Measurements from ENCODE around the gene ASCC3.

ASCC3 gene

DNA sequence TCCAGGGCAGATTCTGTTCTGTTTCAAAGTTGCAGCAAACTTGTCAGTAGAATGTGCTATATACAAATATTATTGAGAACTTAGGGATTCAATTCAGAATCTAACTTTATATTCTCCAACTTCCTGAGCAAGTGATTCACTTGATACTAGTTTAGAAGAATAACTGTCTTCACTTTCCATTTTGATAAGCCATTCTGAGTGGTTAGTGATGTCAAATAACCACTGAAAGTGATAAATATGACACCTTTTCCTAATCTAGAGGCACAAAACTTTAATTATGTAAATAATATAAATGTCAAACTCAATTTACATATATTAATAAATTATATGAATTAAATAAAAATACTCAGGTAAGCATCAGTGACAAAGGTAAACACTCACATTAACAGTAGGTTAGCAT is 395.9 kb downstream of the ASCC3 start:
- no peak for DNase-seq

DNA sequence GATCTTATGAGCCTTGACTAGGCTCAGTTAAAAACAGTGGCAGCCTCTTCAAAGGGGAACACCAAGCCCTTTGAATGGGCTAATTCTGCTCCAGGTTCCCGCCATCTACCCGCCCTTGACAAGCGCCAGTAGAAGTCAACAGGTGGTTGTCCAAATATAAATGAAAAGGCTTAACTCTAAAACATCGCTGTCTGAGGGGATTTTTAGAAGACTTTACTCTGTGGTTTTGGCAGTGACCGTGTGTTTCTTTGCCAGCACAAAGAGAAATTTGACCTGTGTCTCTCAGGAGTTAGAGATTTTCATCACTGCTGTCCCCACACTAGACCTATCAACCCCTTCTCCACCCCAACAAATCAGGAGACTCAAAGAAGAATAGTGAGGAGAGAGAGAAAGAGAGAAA is 396.7 kb downstream of the ASCC3 start:
- DNase-seq: no peak

DNA sequence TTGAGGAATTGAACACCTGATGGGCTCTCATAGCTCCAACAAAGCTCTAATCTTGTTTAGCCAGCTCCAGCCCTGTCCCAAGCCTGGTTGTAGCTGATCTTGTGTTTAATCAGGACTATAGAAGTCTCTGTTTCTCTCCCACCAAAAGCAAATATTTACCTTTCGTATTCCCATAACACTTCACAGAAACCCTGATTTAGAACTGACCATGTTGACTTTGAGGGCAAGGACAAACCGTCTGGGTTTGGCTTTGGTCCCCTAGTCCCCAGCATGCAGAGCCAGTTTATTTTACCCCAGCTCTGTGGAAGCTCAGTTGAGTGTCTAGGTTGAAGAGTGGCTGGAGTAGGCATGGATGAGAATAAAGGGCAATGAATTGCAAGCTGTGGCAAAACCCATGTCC is 398.4 kb downstream of the ASCC3 start:
- DNase-seq: no peak

DNA sequence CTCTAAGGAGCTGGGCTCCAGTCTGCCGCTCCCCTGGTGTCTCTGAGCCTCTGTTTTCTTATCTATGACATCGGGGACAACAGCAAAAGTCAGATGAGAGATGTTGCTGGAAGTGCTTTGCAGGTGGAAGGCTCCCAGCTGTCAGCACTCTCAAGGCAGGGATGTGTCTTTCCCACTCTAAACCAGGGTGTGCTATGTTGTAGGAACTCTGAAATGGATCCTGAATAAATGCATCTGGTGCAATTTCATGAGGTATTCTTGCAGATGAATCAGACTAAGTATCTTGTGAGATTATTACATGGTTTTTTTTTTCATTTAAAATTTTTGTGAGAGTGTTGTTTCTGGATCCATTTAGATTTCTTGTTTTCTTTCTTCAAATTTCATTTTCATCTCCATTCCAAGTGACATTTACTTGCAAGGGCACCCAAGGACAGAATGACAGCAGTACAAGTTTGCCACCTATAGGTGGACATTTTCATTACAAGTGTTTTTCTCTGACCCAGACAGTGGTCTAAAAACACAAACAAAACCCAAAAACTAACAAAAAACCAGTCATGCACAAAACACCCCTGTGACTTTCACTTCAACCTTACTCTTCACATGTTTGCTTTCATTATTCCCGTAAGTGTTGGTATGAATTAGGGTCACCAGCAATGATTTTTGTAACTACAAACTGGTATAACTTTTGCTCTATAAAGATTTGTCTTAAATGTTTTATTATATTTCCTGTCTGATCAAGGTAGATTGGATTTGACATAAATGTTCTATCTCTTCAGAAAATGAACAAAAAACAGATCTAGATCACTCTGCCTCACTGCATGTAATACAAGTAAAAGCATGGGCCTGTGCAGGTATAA is 401.7 kb downstream of the ASCC3 start:
- DNase-seq: no peak

DNA sequence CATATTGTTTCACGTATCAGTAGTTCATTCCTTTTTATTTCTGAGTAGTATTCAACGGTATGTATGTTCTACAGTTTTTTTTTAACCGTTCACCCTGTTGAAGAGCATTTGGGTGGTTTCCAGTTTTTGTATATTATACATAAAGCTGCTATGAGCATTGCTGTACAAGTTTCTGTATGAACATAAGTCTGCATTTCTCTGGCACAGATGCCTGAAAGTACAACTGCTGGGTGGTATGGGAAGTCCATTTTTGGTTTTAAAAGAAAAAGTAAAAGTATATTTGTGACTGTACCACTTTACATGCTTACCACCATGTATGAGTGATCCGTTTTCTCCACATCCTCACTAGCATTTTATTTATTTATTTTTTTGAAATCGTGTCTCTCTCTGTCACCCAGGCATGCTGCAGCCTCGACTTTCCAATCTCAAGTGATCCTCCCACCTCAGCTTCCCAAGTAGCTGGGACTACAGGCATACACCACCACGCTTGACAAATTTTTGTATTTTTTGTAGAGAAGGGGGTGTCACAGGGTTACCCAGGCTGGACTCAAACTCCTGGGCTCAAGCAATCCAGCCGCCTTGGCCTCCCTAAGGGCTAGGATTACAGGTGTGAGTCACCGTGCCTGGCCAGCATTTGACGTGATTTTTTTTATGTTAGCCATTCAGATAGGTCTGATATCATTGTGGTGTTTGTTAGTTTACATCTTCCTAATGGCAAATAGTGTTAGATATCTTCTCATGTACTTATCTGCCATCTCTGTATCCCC is 405.4 kb downstream of the ASCC3 start:
- DNase-seq: no peak

DNA sequence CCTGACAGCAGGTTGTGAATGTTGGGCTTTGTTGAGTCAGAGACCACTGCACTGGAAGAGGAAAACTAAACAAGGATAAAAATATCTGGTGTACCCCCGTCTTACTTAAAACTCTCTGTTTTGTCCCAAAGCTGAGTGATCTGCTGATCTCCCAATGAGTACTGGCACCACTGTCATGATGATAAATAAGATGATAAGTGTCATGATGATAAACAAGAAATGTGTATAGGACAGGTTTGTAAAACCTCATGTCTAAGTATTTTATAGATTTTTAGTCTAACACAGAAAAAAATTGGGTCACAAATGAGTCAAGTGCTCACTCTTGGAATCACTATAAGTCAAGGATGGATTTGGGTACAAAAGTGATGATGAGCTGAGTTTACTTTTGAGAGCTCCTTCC is 407.9 kb downstream of the ASCC3 start:
- DNase-seq: no peak

DNA sequence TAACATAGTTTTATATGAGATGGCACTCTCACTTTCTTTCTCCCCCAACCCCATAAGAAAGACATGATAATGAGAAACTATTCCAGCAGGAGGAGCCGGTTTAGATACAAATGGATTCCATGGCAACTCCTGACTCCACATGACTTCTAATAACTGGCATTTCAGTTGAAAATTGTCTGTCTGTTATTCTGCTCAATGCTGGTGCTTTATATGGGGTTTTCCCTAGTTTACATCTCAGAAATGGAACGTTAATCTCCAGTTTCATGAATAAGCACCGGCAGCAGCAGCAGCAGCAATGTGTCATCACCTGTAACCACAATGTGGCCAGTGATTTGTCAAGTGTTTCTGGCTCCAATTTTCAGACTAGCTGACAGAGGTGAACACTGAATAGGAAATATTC is 408.5 kb downstream of the ASCC3 start:
- no peak for DNase-seq

DNA sequence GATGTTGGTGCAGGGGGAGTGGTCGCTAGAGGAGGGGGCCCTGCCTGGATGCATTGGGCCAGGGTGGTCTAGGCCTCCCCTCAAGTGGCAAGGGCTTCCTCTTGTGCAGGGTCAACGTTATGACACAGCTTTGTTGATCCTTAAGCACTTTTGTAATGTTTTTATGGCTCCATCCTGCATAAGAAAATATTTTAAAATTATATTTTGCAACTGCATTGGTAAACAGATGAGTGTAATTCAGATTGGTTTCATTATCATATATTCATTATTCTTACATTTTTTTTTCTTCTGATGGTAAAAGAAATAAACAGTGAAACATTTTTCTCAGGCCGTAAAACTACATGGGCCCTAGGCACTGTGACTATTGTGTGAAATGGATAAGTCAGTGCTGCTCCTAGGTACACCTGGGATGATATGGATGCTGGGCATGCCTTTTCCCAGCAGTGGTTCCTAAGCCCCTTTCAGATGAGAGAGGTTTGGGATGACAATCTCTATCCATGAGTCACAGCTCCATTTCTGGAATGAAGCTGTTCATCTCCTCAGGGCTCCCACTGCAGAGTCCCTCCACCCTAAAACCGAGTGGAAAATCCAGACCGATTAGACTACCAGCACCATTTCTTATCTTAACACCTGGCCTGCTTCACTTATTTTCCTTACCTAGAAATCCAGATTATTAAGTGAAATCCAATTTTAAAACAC is 410.6 kb downstream of the ASCC3 start:
- DNase-seq: no peak

DNA sequence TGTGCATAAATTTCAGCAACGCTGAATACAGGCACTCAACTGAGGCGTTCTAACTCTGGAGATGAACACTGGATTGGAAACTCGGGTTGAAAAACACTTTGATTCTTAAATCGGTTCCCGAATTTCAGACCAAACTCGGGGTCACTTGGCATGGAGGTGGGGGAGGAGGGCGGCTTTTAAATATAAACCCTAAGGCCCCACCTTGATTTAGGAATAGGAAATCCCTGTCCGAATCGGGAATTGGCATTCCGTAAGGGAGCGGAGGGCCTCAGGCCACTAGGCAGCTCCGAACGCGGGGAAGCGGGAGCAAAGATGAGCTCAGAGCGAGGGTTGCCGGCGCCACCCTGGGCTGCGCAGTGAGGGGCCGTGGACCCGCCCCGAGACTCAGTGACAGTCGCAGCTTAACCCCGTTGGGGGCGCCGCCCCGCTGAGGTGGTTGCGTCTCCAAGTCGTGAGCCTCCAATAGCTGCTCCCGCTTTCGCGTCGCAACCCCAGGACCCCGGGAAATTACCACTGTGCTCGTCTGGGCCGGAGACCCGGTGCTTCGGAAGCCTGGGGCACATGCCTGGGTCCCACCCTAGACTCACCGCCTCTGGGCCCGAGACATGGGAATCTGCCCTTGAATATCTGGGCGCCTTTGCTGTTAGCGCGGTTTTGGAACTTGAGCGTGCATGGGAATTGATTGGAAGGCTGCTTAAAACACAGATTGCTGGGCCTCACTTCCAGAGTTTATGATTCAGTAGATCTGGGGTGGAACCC is 411.8 kb downstream of the ASCC3 start:
- no peak for DNase-seq

DNA sequence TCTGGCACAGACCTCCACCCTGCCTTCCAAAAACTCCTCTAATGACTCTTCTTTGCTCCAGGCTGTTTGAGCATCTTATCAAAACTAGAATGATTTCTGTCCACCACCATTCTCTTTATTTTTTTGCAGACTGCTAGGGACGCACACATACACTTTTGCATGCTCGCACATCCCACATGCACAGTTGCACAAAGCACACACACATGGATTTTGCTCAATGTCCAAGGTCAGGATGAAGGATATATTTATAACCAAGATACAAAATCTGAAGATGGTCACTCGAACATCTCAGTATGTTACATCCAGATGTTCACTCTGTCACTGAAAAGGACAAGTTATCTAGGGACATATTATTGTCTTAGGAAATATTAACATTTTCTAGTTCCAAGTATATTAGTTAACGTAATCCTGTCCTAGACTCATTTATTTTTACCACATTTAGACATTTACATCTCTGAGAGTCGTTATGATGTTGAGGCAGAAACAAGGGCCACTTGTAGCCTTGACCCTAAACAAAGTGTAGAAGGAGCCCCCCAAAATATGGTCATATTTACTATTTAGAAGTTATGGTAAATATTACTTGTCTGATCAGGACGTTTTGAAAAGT is 413.0 kb downstream of the ASCC3 start:
- no peak for DNase-seq

DNA sequence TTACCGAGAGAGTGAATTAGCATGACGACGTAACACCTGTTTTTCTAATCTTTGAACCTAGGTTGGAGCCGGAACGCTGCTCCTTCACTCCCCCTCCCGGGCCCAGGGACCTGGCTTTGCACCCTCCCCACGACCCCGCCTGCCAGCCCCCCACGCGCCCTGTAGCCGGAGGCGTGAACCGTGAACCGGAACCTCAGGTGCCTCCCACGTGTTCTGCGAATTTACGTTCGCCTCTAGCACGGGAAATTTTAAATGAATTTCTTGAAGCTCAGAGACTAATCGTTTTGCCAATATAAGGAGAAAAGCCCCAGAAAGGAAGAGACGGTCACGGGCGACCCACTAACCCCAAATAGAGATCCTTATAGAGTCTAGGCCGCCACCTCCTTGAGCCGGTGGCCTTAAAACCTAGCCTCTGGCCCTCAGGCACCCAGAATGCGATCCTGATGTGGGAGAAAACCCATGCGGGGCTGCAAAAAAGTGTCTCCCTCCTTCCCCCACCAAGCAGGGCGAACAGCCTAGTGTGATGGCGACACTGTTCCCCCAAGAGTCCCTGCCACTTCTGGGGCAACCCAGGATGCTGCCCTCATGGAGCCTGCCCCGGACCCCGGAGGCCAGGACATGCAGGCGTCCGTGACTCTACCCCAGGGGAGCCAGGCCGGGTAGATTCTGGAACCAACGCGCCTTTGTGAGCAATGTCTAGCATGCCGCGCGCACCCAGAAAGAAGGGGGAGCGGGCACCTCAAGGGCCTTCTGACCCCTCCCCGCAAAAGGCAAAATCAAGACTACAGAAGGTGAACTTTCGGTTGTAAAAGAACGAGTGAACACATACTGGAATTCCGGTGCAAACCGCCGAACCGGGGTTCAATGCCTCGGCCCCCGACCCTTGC is 413.8 kb downstream of the ASCC3 start:
- no peak for DNase-seq

DNA sequence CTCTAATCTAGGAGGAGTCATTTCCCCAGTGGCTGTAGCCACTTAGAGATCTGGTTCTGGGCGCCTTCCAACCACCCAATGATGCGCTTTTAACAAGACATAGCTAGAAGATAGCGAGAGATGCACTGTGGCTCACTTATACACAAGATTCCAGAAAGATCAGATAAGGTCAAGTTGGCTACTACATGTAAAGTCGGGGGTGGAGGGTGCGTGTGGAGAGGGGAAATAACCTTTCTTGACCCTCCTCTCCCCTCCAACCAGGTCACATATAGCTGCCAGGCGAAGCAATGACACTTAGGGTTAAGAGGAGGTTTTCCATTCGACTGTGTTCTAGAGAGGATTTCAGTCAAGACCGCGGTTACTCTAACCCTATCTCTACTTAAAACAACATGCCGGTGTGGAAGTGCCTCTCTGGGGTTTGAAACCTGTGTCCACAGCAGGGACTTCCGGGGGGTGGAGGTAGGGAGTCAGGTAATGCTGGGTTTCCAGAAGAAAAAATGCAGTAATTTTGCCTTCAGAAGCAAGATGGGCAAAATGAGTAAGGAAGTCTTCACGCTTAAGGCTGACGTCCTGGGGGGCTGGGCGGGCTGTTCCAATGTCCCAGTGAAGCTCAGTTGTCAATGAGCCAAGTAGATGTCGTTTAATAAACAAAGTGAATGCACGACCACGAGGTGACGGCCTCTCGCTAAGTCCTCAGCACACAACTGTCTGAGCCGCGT is 414.6 kb downstream of the ASCC3 start:
- DNase-seq: no peak

DNA sequence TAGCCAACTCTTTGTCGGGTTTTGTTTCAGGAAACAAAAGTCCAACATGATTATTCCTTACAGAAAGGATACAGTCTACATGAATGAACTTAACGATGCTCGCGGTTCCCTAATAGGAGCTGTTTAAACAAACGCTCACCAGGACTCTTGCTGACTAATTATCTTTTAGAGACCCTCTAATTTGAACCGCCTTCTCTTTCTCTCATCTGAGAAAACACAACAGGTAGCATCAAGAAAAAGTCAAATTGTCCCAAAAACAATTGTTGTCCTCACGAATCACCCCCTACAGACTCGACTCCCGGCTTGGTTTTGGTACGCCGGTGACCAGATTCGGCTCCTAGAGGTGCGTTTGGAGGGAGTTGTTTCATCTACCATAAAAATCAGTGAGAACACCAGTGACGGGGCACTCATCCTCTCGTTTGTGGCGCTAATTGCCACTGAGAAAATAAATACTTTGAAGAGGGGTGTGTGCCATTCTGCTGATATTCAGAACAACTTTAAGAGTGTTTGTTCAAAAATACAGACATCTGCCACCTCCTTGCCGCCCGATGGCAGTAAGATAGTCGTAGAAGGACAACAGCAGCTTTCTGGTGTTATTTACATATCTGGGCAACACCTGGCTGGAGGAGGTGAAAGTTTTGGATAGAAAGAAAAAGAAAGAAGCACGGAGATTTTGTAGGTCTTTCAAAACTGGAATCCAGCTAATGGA is 415.3 kb downstream of the ASCC3 start:
- no peak for DNase-seq

DNA sequence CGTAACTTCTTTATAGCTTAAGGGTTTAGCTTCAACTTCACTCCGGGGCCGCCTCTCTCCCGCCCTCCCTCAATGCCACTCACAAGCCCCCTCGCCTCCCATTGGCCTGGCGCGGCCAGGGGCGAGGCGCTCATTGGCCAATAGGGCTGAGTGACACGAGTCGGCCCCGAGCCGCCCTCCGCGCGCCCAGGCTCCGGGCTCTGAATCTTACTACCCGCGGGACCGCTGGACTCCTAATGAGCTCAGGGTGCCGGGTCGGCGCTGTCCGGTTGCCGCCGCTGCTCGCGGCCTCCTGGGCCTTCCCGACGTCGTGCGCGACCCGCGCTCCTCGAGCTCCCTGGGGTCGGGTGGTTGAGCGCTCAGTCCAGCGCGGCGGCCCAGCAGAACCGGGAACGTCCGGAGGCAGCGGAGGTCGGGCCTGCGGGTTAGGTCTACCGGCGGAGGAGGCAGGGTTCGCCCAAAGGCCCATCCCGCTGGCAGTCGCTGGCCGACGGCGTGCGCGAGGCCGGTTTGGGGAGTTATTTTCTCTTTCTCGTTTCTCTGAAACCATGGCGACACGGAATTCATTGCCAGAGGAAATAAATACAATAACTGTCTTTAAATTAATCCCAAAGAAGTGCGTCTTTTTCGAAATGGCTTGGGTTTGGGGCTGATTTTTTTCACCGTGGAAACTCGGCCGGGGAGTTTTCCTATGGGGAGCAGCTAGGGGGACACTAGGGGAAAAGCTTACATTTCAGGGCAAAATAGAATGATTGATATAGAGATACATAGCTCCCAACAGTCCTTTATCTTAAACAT is 416.0 kb downstream of the ASCC3 start, which contains the start of gene SIM1:
Gene SIM1 (minus strand): TSS at position 19 of the 798 bp plus-strand sequence. CDS start 1,453 bp downstream, outside the sequence.
- no peak for DNase-seq

DNA sequence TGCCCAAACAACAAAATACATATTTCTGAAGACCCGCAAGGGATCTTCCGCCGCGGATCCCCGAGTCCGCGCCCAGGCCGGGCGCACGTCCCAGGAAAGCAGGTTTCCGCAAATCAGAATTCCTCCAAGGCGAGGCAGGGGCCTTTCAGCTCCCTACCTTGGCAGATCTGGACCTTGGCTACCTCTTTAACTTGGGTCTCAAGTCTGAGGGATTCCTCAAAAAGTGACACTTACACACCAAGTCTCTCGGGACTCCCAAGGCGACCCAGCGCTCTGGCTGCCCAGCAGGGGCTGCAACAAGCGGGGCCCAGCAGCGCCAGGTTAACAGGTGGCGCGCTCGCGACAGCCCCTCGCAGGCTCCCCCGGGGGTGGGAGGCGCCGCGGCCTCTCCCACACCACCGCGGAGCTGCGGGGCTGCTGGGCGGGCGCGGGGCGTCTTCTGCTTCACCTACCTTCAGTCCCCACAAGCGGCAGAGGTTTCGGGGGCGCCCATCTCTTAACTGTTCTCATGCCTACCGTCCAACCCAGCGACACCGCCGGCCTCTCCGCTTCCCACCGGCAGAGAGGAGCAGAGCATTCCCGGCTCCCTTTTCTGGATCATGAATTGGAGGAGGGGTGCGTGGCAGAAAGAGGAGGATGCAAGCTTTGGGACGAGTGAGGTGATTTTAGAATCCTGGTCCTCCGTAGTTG is 416.8 kb downstream of the ASCC3 start:
- no peak for DNase-seq

DNA sequence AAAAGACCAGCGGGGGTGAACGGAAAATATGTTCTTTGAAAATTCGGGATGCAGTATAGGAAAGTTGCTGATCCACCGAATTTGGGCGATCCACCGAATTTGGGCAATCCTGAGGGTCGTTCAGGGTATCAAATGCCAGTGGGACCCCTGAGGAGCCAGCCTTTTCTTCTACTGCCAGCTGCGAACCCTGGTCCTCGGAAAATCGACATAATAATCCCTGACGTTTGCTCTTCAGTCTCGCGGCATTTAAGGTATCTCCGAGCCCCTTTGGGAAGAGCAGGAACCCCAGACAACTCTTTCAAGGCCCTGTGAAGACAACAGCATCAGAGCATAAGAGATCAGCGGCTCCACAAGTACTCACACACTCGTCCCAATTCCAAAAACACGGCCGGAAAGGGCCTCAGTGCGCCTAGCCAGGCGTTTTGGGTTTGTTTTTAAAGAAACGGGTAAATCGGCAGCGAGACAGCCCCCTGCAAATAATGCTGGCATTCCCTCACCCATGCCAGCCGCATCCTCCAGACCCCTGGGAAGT is 417.4 kb downstream of the ASCC3 start:
- no peak for DNase-seq

DNA sequence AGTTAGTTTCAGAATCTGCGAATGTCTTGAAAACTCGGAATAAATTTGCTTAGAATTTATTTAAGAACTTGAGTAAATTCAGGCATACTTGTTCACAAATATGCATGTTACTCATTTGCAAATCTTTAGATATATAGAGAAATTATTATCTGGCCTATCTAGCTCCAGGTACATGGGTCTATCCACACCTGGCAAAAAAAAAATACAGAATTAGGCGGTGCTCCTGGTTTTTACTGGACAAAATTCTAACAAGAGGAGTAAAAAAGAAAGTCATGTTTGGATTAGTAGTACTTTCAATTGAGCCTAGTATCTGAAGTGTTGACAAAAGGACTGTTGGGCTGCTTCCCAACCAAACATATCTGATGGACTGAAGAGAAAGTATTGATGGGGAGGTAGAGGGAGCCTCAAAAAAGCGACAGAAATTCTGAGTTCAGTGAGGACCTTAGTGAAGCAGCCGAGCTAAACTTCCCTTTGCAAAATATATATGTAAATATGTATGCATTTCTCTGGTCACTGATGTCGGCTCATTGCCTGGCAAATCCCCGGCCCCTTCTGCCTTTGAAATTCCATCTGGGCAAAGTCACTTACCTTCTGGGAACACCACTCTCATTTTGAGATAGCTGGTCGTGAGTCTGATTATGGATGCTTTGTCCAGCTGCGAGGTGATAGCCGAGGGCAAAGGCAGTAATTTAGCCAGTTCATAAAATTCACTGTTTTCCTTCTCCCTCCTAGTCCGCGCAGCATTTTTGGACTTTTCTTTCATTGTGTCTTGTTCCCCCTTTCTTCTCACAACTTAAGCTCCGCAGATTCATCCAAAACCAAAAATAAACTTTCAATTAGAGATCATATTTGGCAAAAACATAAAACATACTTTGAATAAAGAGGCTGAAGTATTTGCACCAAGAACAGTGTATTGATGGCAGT is 418.2 kb downstream of the ASCC3 start:
- DNase-seq: no peak
